Tibial nerve (tissue), 3 donors: ENCODE measurements around the gene LCLAT1.

Source experiments
- POLR2A ChIP-seq, 2 donors: fragments of 450-650 bp; IDR thresholded peaks; one replicate each; pipeline ENCODE4 v1.6.1; 2017; ENCODE audit warnings: antibody characterized with exemption in 2 of 2, mild to moderate bottlenecking in 2 of 2, moderate library complexity in 2 of 2
- TF ChIP-seq, protein P1 (sequence below), 5 experiments: fragments of 200-600 bp in 3 of 5; fragments of 450-650 bp in 2 of 5; sonication (generic) in 3 of 5; IDR thresholded peaks; one replicate each; pipeline ENCODE4 v1.5.1; 2016 to 2019; ENCODE audit warnings: antibody characterized with exemption in 5 of 5, mild to moderate bottlenecking in 3 of 5, moderate library complexity in 2 of 5

DNA sequence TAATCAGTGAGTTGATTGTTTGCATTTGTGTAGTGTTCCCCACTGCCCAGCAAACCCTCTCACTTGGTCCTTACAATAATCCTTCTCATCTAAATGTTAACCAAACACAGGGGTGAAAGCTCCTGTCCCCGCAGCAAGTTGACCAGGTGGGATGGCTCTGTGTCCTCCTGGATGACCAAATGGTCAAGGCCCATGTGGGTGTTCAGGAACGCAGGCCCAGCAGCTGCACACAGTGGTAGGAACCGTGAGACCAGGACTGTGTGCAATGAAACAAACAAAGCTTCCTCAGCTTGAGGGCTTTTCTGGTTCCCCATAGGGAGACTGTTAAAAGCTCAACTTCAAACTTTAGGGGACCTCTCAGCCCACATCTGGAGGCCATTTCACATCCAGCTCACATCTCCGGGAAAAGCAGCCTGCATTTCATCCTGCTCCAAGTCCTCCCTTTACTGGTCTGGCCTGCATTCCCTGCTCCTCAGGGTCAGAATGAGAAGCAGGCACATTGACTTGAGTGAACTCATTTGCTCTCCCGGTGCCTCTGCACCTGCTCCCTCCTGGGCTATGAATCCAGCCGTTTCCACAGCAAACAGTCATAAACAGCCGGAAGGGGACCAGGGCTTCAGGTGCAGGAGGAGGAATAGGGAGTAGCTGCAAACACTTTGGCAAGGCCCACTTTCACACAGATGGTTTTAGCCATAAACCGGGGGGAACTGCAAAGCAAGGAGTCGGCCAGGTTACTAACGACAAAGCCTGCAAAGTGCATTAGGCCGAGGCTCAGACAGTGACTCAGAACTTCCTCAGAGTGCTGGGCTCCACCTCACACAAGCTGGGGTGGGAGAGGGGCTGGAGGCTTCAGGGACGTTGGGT, 215.5 kb downstream of the LCLAT1 start:
- TF ChIP-seq, protein P1, sequence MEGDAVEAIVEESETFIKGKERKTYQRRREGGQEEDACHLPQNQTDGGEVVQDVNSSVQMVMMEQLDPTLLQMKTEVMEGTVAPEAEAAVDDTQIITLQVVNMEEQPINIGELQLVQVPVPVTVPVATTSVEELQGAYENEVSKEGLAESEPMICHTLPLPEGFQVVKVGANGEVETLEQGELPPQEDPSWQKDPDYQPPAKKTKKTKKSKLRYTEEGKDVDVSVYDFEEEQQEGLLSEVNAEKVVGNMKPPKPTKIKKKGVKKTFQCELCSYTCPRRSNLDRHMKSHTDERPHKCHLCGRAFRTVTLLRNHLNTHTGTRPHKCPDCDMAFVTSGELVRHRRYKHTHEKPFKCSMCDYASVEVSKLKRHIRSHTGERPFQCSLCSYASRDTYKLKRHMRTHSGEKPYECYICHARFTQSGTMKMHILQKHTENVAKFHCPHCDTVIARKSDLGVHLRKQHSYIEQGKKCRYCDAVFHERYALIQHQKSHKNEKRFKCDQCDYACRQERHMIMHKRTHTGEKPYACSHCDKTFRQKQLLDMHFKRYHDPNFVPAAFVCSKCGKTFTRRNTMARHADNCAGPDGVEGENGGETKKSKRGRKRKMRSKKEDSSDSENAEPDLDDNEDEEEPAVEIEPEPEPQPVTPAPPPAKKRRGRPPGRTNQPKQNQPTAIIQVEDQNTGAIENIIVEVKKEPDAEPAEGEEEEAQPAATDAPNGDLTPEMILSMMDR (IDR thresholded peaks at IDR 0.05) = no peak
- no peak for TF ChIP-seq POLR2A (IDR thresholded peaks at IDR 0.05)
